ENCODE results near the gene N4BP2L1.
A peak's percentile ranks its signal among the peaks of the same experiment; 100 is the strongest.

Gene N4BP2L1

GRCh38 chr13:32415019-32415418 lies 12.9 kb downstream of the N4BP2L1 start:
- peak; percentile 80 for TF ChIP-seq CTCF (IDR thresholded peaks at IDR 0.05; ENCODE audit: low read depth, low read length, missing control alignments)
- no peak overlapping the region for H3K4me3 ChIP-seq (replicated peaks; ENCODE audit: low read depth, low read length)
- no peak for DNase-seq (ENCODE audit: extremely low read depth, low read depth)

- no peak for TF ChIP-seq CTCF (IDR thresholded peaks at IDR 0.05; ENCODE audit: low read depth, low read length, missing control alignments)
Observed at GRCh38 chr13:32414580-32414979, 13.3 kb downstream of the N4BP2L1 start.

GRCh38 chr13:32413284-32413683 lies 14.6 kb downstream of the N4BP2L1 start:
- no peak for TF ChIP-seq CTCF (IDR thresholded peaks at IDR 0.05; ENCODE audit: low read depth, low read length, missing control alignments)
- no peak overlapping the region for H3K4me3 ChIP-seq (replicated peaks; ENCODE audit: low read depth, low read length)
- DNase-seq (ENCODE audit: extremely low read depth, low read depth), result no peak

More at GRCh38 chr13:32414580-32414979, 13.3 kb downstream of the N4BP2L1 start:
- DNase-seq (ENCODE audit: extremely low read depth, low read depth), result no peak
- no peak overlapping the region for H3K4me3 ChIP-seq (replicated peaks; ENCODE audit: low read depth, low read length)

GRCh38 chr13:32409561-32410421 lies 18.1 kb downstream of the N4BP2L1 start:
- no peak overlapping the region for H3K4me3 ChIP-seq (replicated peaks; ENCODE audit: low read depth, low read length)
- TF ChIP-seq CTCF (IDR thresholded peaks at IDR 0.05; ENCODE audit: low read depth, low read length, missing control alignments), result no peak
- DNase-seq (ENCODE audit: extremely low read depth, low read depth), result no peak

- no peak for DNase-seq (ENCODE audit: extremely low read depth, low read depth)
- H3K4me3 ChIP-seq (replicated peaks; ENCODE audit: low read depth, low read length), result no peak overlapping the region
- no peak for TF ChIP-seq CTCF (IDR thresholded peaks at IDR 0.05; ENCODE audit: low read depth, low read length, missing control alignments)
Observed at GRCh38 chr13:32409001-32409313, 19.0 kb downstream of the N4BP2L1 start.

GRCh38 chr13:32408296-32409000 lies 19.5 kb downstream of the N4BP2L1 start:
- DNase-seq (ENCODE audit: extremely low read depth, low read depth), result no peak
- no peak for TF ChIP-seq CTCF (IDR thresholded peaks at IDR 0.05; ENCODE audit: low read depth, low read length, missing control alignments)

More at GRCh38 chr13:32408296-32409000, 19.5 kb downstream of the N4BP2L1 start:
- H3K4me3 ChIP-seq (replicated peaks; ENCODE audit: low read depth, low read length), result no peak overlapping the region
